HG02678 (cell line): Measurements from ENCODE around the gene ACP7.
"Not testable (repeated sequence)": the region's sequence is repeated elsewhere in the genome, so short reads cannot be mapped to it uniquely, and the experiment has no call there.

ENCODE experiments used
- ATAC-seq: cut with Tn5 transposase; IDR thresholded peaks from one replicate; pipeline ENCODE4 v1.9.1; 2021; ENCODE audit warnings: mild to moderate bottlenecking, moderate library complexity; ENCODE audit not compliant: unreplicated experiment

Gene ACP7

DNA sequence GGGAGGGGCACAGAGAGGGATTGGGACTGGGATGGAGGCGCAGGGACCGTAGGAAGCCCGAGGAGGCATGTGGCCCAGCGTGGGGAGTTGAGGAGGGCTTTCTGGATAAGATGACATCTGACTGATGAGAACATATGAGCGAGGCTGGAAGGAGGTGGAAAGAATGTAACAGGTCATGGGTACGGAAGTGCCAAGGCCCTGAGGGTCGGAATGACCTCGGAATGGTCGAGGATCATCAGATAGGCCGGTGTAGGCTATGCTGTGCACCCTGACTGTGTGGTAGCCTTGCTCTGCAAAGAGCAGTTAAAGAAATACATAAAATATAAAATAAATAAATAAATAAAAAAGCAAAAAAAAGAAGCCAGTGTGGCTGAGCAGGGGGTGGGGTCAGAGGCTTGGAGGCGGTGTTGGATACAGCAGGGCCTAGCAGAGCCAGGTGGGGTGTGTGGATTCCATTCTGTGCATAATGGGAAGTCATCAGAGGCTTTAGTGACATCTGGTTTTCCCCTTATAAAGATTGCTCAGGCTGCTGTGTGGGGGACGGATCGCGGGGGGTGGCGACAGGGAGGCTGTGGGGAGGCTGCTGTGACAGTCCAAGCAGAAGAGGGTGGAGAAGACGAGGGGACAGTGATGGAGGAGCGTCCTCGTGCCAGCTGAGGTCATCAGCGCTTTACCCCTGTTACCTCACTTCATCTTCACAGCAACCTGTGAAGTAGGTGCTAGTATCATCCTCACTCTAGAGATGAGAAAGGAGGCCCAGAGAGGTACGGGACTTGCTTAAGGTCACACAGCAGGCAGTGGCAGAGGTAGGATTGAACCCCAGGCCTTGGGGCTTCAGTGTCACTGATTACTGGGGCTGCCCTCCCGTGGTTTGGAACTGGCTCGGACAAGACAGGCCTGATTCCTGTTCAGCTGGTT is 46.4 kb downstream of the ACP7 start:
- no peak for ATAC-seq

DNA sequence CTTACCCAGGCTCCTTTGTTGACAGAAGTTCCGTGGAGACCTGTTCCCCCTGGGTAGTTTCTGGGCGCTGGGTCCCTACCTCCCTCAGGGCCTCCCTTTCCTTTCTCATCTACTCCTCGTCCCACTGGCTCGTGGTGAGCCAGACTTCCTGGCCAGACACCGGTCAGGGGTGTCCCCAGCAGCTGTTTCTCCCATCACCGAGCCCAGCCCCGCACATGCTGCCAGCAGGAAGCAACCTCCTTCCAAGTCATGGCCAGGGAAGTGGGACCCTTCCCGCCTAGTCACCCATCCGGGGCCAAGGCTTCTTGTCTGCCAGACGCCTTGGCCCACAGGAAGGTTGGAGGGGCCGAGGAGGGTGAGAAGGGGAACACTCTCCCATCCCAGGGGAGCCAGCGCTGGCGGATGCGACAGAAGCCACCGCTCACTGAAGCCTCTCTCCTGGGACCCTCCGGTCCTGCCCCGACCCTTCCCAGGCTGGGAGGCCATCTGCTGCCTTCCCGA is 47.1 kb downstream of the ACP7 start:
- ATAC-seq = no peak

DNA sequence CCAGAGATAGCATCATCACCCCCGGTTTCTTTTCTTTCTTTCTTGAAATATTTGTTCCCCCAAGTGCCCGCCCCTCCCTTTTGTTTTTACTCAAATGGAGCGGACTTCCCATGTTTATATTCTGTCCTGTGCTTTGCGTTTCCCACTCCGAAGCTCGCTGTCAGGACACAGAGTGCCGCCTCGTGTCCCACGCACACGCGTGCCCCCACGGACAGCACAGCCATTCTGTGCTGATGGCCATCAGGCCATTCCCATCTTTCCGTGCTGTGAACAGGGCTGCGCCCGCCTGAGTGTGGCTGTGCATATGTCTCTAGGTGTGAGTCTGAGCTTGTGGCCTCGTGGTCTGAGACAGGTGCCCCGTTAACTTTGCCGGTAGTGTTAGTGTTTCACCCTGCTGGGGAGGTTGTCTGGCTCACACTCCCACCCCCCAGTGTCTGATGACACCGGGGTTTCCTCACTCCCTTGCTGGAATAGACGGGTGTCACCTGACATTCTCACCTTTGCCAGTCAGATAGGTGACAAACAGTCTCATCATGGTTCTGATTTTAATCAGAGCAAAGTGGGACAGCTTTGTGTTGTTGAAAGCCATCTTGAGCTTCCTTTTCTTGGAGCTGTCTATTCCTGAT is 48.3 kb downstream of the ACP7 start:
- no peak for ATAC-seq

DNA sequence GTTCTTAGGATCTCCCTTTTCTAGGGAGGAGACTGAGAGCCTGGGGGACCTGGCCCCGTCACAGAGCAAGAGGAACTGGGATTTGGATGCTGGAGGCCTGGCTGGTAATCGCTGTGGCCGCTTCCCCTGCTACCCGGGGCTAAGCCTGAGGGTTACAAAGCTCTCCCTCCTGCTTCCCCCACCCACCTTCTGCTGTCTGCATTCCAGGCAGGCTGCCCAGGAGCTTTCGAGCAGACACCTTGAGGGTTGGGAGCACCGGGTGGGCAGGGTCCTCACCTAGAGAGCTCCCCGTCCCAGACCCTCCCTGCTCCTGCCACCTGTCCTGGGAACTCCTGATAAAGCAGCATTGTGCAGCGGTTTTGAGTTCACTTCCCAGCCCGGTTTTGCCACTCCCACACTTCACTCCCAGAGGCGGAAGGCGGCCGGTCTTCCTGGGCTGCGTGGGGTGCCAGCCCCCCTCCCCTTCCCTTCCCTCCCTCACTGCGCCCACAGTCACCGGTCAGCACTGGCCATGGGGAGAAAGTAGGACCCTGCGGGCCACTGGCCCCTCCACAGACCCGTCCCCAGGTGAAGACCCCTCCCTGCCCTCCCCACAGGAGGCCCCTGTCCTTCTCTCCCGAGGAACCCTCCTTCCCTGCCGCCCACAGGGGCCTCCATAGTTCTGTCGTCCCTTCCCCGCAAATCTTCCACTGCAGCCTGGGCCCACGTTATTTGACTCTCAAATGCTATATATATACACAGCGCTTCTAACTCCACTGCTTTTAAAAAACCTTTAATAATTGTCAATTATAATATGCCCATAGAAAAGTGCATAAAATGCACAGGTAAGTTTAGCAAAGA is 49.5 kb downstream of the ACP7 start:
- no peak for ATAC-seq

DNA sequence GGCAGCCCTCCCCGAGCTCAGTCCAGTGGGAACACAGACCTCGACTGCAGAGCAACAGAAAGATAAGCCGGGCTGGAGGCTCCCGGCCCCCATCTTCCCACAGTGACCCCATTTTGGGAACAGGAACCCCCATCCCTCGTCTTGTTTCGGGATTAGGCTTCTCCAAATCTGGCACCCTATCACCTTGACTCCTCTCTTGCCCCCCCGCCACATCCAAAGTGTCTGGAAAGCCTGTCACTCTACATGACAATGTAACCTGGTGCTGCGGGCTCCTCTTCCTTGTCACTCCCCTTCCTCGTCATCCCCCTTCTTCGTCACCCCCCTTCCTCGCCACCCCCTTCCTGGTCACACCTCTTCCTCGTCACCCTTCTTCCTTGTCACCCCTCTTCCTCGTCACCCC is 51.5 kb downstream of the ACP7 start:
- no peak for ATAC-seq

DNA sequence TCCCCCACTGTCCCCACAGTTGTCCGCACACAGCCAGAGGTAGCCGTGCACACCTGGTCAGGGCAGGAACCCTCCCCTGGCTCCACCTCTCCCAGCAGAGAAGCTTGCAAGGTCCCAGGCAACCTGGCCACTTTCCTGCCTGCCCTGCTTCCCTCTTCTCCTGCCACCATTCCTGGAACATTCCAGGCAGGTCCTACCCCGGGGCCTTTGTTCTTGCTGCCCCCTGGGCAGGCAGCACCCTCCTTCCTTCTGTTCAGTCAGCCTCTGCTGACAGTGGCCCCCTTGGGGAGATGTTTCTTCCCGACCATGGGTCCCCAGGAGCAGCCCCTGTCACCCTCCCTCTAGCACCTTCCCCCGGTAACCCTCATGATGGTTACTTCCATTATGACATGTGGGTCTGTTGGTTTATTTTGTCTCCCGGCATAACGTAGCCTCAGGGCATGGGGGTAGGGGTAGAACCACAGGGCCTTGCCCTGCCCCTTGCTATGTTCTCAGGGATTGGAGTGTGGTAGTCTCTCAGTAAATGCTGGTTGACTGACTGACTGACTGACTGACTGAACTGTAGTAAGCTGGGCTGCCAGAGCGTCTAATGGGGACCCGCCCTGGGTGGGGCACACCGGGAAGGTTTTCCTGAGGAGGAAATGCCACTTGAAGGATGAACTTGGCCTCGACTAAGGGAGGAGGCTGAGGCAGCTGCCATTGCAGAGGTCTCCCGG is 52.2 kb downstream of the ACP7 start:
- no peak for ATAC-seq

DNA sequence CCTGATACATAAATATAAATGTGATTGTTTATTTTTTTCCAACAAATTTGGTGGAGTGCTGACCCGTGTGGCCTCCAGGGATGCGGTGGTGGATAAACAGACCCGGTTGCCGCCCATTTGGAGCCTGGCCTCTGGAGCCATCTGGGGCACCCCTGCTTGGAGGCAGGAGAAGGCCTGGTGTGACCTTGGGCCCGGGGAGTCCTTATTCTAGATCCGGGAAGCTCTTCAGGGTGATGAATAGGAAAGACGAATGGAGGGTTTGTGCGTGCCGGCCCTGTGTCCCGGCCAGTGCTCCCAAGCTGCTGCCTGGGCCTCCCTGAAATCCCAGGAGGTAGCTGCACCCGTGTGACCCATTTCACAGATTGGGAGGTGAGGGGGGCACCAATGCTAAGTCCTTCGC is 53.0 kb downstream of the ACP7 start:
- ATAC-seq = no peak

DNA sequence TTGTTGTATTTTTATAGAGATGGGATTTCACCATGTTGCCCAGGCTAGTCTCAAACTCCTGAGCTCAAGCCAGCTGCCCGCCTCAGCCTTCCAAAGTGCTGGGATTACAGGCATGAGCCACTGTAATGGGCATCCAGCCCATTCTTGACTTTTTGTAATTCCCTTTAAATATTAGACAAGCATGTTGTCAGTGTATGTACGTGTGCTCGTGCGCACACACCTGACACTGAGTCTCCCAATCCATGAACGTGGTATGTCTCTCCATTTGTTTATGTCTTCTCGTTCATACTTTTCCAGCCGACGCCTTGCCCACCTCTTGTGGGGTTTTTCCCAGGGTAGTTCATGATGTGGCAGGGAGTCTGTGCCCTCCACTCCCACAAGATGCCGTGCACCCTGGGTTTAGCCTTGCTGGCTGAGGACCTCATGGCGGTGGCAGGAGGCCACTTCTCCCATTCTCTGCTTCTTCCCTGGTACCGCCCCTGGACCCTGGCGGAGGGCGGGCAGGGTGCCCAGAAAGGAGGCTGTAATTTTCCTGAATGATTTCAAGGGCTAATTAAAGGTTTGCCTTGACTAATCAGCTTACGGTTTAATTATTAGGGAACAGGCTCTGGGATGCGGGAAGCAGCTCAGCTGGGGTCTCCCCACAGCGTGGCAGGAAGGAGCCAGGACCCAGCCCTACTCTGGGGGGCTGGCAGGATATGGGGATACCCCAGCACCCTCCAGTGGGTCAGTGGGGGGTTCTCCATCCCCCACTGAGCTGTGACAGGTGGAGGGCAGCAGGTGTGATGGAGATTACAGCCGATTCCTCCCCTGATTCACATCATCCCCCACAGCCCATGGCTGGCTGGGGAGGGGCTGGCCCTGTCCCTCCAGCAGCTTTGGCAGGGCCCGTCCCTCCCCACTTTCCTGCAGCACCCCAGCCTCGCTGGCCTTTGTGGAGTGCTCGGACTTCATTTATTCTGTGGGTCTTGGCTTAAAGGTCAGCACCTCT is 54.3 kb downstream of the ACP7 start:
- no peak for ATAC-seq

DNA sequence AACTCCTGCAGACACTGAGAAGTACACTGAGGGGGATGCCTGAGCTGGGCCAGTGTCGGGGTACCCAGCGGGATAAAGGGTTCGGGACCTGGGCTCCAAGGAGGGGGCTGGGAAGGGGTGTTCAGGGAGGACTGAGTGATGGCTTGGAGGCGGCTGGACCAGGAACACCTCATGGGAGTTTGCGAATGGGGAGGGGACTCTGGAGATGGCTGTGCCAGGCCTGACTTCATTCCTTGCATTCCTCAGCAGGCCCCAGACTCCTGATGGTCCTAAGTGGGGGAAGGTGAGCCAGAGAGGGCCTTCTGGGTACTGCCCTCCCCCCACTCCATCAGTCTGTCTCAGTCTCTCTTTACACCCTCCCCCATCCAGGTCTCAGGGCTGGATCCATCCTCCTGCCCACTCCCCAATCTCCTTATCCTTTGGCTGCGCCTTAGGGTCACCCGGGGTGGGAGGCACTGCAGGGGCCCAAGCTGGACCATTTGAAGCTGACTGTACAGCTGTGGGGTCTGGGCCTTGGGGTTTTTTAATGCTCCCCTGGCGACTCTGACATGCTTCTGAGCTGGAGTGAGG is 55.2 kb downstream of the ACP7 start:
- no peak for ATAC-seq

DNA sequence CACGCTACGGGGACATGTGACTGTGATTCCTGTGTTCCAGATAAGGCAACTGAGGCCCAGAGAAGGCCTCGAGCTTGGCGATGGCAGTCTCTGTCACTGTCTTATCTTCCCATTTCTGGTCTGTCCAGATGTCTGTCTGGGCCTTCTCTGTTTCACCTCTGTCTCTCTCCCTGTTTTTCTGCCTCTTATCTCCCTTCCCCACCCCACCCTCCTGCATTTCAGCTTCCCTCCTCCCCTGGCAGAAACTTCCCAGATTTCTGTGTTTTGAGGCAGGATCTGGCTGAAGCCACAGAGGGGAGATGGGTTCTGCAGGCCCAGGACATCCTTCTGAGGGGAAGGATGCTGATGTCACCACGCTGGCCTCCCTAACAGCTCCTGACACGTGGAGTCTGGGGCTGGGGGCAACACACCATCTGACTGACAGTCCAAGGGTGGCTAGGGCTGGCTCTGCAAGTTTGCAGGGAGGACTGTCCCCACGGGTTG is 55.8 kb downstream of the ACP7 start:
- no peak for ATAC-seq

DNA sequence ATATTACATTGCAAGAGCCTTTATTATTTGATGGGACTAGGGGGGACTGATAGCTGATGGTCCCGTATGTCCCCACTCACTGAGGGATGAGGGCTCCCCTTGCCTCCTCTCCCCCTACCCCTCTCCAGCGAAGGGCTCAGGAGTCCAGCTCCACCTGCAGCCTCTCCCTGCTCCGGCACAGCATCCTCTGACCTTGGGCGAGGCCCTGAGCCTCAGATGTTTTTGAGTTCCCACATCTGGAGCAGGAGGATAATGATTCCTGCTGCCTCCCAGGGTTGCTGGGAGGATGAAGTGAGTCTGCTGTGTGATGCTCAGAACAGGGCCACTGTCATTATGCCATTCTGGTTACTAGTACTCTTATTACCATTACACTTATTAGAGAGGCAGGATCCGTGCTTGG is 56.4 kb downstream of the ACP7 start:
- no peak for ATAC-seq

DNA sequence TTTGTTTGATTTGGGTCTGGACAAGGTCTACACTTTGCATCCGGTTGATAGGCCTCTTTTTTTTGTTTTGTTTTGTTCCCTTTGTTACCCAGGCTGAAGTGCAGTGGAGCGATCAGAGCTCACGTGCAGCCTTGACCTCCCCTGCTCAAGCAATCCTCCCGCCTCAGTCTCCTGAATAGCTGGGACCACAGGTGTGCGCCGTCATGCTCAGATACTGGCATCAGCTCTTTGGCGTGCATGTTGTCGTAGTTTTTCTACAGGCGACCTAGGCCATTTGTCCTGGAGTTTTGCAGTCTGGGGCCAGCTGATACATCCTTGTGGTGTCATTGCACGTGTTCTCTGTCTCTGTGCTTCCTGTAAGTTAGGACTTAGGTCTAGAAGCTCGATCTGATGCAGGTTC is 57.8 kb downstream of the ACP7 start:
- ATAC-seq = no peak

DNA sequence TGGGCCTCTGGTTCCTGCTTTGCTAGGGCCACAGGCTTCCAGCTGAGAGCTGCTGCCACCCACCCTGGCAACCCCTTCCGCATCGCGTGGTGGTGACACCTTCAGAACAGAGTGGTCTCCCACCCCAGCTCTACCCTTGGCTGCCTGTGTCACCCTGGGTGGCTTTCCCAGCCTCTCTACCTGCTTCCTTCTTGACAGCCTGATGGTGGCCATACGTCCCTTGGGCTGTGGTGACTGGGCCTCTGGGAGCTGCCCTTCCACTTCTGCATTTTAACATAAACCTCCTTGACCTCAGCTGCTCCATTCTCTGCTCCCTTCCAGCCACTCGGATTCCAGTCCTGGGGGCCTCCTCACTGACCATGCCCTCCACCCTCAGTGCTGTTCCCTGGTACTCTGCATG is 58.5 kb downstream of the ACP7 start:
- ATAC-seq = no peak

DNA sequence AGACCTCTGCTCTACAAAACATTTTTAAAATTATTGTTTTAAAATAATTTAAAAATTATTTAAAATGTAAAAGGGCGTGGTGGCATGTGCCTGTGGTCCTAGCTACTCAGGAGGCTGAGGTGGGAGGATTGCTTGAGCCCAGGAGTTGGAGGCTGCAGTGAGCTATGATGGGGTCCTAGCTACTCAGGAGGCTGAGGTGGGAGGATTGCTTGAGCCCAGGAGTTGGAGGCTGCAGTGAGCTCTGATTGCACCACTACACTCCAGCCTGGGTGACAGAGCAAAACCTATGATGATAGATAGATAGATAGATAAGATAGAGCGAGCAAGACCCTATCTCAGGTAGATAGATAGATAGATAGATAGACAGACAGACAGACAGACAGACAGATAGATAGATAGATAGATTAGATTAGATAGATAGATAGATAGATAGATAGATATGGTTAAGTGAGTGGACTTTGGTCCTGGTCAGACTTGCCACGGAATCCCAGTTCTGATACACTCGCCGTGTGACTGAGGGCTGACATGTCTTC is 59.7 kb downstream of the ACP7 start:
- not testable (repeated sequence) for ATAC-seq

DNA sequence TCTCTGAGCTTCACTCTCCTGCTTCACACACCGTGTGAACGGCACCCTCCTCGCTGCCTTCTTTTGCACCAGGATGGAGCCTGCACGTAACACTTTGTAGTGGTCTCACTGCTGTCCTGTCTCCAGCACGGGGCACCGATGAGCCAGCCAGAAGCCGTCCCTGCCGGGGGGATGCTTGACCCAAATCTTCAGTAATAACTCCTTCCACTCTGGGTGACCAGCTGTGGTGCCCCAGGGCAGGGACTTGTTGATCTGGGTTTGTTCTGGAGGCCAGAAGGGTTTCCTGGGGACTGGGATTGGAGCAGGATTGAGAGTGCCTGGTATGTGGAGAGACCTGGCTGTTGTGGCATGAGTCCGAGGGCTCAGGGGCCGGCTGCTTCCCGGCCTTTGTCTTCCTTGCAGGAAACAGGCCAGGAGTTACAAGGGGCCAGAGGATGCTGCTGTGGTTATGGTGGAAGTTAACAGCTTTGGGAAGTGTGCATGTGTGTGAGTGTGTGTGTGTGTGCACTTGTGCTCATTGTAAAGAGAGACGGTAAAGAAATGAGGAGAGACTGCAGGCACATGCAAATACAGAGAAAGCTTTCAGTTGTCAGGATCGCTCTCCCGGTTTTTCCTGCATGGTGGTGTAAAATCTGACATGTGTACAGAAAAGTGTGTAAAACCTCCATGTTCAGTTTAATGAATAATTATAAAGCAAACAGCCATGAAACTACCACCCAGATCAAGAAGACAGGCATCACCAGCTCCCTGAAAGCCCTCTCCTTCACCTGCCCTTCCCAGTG is 60.3 kb downstream of the ACP7 start:
- ATAC-seq = no peak

DNA sequence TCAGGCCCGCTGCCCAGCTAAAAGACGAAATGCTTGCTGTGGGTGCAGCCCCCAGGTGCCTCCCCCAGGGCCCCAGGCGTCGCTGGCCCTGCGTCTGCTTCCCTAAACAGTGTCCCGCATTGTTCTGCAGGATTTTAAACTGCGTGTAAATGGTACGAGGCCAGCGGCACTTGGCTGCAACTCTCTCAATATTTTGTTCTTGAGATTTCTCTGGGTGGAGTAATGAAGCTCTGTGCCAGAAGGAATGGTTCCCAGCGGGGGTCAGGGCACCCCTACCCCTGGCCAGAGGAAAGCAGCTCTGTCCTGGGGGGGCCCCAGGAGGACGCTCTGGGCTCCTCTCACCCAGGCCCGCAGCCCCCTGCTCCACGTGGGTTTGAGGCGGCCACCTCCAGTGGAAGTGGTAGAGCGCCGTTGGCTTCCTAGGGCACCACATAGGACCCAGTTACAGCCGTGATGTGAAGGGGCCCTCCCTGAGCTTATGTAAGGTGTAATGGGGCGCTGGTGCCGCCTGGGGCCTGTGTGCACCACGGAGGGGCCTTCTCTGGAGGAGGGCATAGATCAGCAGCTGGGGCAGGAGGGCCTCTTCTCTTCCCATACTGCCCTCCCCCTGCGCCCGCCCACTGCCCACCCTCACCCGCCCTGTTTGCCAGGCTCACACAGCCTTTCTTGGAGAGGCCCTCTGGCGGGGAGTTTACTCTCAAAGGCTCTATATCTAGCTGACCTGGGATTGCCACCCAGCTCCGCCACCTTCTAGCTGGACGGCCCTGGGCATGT is 61.2 kb downstream of the ACP7 start:
- ATAC-seq = no peak

DNA sequence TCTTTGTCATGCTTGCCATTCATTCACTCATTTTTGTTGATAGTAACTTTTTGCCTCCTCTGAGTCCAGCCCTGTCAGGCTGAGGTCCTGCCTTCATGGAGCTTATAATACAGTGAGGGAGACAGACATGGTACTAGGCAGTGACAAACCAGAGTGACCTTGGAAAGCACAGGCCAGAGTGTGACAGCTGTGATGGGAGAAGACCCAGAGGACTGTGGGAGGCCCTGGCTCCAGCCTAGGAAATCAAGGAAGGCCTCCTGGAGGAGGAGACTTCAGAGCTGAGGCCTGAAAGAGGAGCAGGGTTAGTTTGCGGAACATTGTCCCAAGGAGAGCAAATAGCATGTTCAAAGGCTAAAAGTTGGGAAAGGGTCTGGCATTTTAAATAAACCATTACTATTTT is 61.9 kb downstream of the ACP7 start:
- no peak for ATAC-seq
